ENCODE data around the gene APOF.
"Not testable (repeated sequence)": the region's sequence is repeated elsewhere in the genome, so short reads cannot be mapped to it uniquely, and the experiment has no call there.

DNA sequence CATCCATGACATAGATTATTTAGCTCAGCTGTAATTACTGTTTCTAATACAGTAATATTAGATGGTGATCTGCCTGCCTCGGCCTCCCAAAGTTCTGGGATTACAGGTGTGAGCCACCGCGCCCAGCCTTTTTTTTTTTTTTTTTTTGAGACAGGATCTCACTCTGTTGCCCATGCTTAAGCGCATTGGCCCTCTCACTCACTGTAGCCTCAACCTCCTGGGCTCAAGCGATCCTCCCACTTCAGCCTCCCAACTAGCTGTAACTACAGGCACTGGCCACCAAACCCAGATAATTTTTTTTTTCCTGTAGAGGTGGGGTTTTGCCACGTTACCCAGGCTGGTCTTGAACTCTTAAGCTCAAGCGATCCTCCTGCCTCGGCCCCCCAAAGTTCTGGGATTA is 27.1 kb downstream of the APOF start:
- TF ChIP-seq, protein P1, sequence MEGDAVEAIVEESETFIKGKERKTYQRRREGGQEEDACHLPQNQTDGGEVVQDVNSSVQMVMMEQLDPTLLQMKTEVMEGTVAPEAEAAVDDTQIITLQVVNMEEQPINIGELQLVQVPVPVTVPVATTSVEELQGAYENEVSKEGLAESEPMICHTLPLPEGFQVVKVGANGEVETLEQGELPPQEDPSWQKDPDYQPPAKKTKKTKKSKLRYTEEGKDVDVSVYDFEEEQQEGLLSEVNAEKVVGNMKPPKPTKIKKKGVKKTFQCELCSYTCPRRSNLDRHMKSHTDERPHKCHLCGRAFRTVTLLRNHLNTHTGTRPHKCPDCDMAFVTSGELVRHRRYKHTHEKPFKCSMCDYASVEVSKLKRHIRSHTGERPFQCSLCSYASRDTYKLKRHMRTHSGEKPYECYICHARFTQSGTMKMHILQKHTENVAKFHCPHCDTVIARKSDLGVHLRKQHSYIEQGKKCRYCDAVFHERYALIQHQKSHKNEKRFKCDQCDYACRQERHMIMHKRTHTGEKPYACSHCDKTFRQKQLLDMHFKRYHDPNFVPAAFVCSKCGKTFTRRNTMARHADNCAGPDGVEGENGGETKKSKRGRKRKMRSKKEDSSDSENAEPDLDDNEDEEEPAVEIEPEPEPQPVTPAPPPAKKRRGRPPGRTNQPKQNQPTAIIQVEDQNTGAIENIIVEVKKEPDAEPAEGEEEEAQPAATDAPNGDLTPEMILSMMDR (IDR thresholded peaks at IDR 0.05; ENCODE audit: insufficient read depth, low read length): not testable (repeated sequence)
- TF ChIP-seq SPI1 (IDR thresholded peaks at IDR 0.05; ENCODE audit: borderline replicate concordance, low read depth); POLR2AphosphoS5 (IDR thresholded peaks at IDR 0.05; ENCODE audit: low read depth); GABPA (IDR thresholded peaks at IDR 0.05; ENCODE audit: low read depth): not testable (repeated sequence)
- TF ChIP-seq, protein P2, sequence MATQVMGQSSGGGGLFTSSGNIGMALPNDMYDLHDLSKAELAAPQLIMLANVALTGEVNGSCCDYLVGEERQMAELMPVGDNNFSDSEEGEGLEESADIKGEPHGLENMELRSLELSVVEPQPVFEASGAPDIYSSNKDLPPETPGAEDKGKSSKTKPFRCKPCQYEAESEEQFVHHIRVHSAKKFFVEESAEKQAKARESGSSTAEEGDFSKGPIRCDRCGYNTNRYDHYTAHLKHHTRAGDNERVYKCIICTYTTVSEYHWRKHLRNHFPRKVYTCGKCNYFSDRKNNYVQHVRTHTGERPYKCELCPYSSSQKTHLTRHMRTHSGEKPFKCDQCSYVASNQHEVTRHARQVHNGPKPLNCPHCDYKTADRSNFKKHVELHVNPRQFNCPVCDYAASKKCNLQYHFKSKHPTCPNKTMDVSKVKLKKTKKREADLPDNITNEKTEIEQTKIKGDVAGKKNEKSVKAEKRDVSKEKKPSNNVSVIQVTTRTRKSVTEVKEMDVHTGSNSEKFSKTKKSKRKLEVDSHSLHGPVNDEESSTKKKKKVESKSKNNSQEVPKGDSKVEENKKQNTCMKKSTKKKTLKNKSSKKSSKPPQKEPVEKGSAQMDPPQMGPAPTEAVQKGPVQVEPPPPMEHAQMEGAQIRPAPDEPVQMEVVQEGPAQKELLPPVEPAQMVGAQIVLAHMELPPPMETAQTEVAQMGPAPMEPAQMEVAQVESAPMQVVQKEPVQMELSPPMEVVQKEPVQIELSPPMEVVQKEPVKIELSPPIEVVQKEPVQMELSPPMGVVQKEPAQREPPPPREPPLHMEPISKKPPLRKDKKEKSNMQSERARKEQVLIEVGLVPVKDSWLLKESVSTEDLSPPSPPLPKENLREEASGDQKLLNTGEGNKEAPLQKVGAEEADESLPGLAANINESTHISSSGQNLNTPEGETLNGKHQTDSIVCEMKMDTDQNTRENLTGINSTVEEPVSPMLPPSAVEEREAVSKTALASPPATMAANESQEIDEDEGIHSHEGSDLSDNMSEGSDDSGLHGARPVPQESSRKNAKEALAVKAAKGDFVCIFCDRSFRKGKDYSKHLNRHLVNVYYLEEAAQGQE (IDR thresholded peaks at IDR 0.05; ENCODE audit: insufficient replicate concordance, low read depth): not testable (repeated sequence)

Measured in HL-60 (cell line).